ENCODE results near the gene DPYSL4. TPM values are rescaled to one million over a fixed set of nuclear protein-coding genes. Genes with fewer than 3 reads are reported as not detected.

The DPYSL4 gene
- polyA plus RNA-seq (2012; ENCODE audit: low read depth, missing spikeins), result 0.98 TPM

- no peak for FAIRE-seq
- TF ChIP-seq POU2F2 (IDR thresholded peaks at IDR 0.05; ENCODE audit: low read depth, low read length) (no peak), PAX5 (IDR thresholded peaks at IDR 0.05; ENCODE audit: insufficient read depth, low read length, severe bottlenecking) (no peak), SPI1 (IDR thresholded peaks at IDR 0.05; ENCODE audit: low read depth, low read length) (no peak), TAF1 (IDR thresholded peaks at IDR 0.05; ENCODE audit: low read depth, low read length) (no peak), POLR2A (IDR thresholded peaks at IDR 0.05; ENCODE audit: low read depth, low read length) (no peak), POLR2AphosphoS5 (IDR thresholded peaks at IDR 0.05; ENCODE audit: low read depth, low read length) (no peak)
- no peak for DNase-seq (ENCODE audit: insufficient read length, low spot score)
Measured at GRCh38 chr10:132186488-132187429, at the start of gene DPYSL4. Gene DPYSL4 (plus strand): TSS chr10:132186948. CDS start chr10:132187064, 116 bp downstream.

DNA sequence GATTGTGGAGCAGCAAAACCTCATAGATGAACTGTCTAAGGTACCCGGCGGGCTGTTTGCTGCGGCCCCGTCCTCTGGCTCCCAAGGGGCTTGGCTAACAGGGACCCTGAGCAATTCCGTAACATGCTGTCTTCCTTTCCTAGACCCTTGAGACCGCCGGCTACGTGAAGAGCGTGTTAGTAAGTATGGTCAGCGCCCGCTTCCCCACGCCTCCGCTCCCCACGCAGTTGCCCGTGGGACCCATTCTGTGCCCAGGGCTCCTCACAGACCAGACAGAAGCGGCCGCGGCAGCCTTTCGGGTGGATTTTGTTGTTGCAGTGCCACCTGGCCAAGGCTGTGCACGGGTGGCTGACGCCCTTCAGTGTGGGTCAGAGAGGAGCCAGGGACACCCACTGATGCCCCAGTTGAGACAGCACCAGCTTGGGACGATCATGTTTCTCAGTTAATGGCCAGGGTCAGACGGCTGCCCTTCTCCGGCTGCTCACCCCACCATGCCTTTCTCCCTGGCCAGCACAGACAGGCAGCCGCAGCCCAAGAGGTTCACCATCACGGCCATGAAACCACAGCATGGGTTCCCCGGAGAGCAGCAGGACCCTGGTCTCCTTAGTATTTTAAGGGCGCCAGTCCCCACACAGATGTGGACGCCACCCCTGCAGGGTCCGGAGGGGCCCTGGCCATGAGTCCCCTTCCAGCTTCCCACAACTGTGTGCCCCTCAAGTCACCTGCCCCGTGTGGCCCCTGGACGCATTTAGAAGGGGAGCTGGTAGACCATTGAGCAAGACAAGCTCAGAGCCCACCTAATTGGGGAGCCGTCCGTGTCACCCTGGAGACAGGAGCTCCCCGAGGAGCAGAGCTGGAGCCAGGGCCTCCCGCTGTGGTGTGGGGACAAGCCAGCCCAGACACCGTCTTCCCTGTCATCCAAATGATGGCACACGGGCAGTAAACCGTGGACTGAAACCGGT, 49.4 kb upstream of the DPYSL4 start:
- TF ChIP-seq POLR2AphosphoS5 (IDR thresholded peaks at IDR 0.05; ENCODE audit: low read depth, low read length) (no peak), SPI1 (IDR thresholded peaks at IDR 0.05; ENCODE audit: low read depth, low read length) (no peak), PAX5 (IDR thresholded peaks at IDR 0.05; ENCODE audit: insufficient read depth, low read length, severe bottlenecking) (no peak), POLR2A (IDR thresholded peaks at IDR 0.05; ENCODE audit: low read depth, low read length) (no peak), POU2F2 (IDR thresholded peaks at IDR 0.05; ENCODE audit: low read depth, low read length) (no peak), TAF1 (IDR thresholded peaks at IDR 0.05; ENCODE audit: low read depth, low read length) (no peak)
- DNase-seq (ENCODE audit: insufficient read length, low spot score), result no peak
- FAIRE-seq, result no peak

DNA sequence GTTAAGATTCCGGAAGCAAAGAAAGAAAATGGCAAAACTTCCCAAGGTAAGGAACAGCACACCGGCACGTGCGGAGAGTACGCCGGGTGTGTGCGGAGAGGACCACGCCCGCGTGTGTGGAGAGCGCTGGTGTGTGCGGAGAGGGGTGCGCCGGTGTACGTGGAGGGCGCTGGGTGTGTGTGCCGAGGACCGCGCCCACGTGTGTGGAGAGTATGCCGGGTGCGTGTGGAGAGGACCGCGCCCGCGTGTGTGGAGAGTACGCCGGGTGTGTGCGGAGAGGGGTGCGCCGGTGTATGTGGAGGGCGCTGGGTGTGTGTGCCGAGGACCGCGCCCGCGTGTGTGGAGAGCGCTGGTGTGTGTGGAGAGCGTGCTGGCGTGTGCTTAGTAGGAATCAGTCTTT, 48.6 kb upstream of the DPYSL4 start:
- FAIRE-seq (no peak), DNase-seq (ENCODE audit: insufficient read length, low spot score) (no peak)
- TF ChIP-seq POU2F2 (IDR thresholded peaks at IDR 0.05; ENCODE audit: low read depth, low read length) (no peak), PAX5 (IDR thresholded peaks at IDR 0.05; ENCODE audit: insufficient read depth, low read length, severe bottlenecking) (no peak), SPI1 (IDR thresholded peaks at IDR 0.05; ENCODE audit: low read depth, low read length) (no peak), TAF1 (IDR thresholded peaks at IDR 0.05; ENCODE audit: low read depth, low read length) (no peak), POLR2AphosphoS5 (IDR thresholded peaks at IDR 0.05; ENCODE audit: low read depth, low read length) (no peak), POLR2A (IDR thresholded peaks at IDR 0.05; ENCODE audit: low read depth, low read length) (no peak)

- TF ChIP-seq SPI1 (IDR thresholded peaks at IDR 0.05; ENCODE audit: low read depth, low read length), result no peak
- no peak for TF ChIP-seq PAX5 (IDR thresholded peaks at IDR 0.05; ENCODE audit: insufficient read depth, low read length, severe bottlenecking)
- no peak for TF ChIP-seq POLR2A (IDR thresholded peaks at IDR 0.05; ENCODE audit: low read depth, low read length)
- no peak for TF ChIP-seq TAF1 (IDR thresholded peaks at IDR 0.05; ENCODE audit: low read depth, low read length)
- TF ChIP-seq POU2F2 (IDR thresholded peaks at IDR 0.05; ENCODE audit: low read depth, low read length), result no peak
- TF ChIP-seq POLR2AphosphoS5 (IDR thresholded peaks at IDR 0.05; ENCODE audit: low read depth, low read length), result no peak
- DNase-seq (ENCODE audit: insufficient read length, low spot score) (no peak), FAIRE-seq (no peak)
Measured at GRCh38 chr10:132138596-132138995, 48.2 kb upstream of the DPYSL4 start.

DNA sequence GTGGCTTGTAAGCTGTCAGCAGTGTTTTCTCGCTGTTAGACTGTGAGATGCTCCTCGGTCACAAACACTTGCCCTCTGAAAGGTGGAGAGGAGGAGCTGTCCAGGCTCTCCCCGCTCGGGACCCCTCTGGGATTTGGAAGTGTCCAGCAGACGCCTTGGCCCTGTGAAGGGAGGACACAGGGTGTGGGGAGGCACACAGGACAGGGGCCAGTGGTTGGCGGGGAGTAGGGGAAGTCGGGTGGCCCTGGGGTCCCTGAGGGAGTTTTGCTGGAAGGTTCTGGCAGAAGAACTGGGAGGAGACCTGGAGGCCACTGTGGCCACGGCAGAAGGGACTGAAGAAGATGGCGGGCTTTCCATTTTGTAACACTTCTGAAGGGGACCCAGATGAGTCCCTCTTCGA, 47.2 kb upstream of the DPYSL4 start:
- TF ChIP-seq POLR2A (IDR thresholded peaks at IDR 0.05; ENCODE audit: low read depth, low read length) (no peak), POU2F2 (IDR thresholded peaks at IDR 0.05; ENCODE audit: low read depth, low read length) (no peak), PAX5 (IDR thresholded peaks at IDR 0.05; ENCODE audit: insufficient read depth, low read length, severe bottlenecking) (no peak), SPI1 (IDR thresholded peaks at IDR 0.05; ENCODE audit: low read depth, low read length) (no peak), TAF1 (IDR thresholded peaks at IDR 0.05; ENCODE audit: low read depth, low read length) (no peak), POLR2AphosphoS5 (IDR thresholded peaks at IDR 0.05; ENCODE audit: low read depth, low read length) (no peak)
- DNase-seq (ENCODE audit: insufficient read length, low spot score) (no peak), FAIRE-seq (no peak)

DNA sequence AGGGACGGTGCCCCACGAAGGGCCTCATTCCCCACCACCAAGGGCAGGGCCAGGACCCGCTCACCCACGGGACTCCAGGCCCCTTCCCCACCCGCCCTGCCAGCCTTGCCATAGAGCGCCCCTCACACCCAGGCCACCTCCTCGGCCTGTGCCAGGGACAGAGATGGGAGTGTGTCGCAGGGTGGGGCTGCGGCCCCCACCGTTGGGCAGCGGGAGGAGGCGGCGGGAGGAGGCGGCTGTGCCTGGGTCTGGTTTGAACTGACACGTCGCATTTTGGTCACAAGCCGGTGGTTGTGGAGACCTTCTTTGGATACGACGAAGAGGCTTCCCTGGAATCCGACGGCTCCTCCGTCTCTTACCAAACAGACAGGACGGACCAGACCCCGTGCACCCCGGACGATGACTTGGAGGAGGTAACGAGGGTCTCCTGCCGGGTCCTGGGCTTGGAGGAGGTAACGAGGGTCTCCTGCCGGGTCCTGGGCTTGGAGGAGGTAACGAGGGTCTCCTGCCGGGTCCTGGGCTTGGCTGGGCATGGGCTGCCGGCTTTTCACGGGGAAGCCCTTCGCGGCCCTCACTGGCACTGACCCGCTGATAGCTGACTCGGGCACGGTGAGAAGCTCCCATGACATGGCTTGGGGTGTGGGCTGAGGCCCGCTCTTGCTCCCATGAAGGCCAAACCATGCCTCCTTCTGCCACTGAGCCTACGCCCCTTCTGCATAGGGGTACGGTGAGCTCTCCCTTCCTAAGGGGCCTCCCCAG, 46.4 kb upstream of the DPYSL4 start:
- DNase-seq (ENCODE audit: insufficient read length, low spot score) (no peak), FAIRE-seq (no peak)
- no peak for TF ChIP-seq PAX5 (IDR thresholded peaks at IDR 0.05; ENCODE audit: insufficient read depth, low read length, severe bottlenecking)
- no peak for TF ChIP-seq SPI1 (IDR thresholded peaks at IDR 0.05; ENCODE audit: low read depth, low read length)
- no peak for TF ChIP-seq POLR2AphosphoS5 (IDR thresholded peaks at IDR 0.05; ENCODE audit: low read depth, low read length)
- no peak for TF ChIP-seq POU2F2 (IDR thresholded peaks at IDR 0.05; ENCODE audit: low read depth, low read length)
- no peak for TF ChIP-seq TAF1 (IDR thresholded peaks at IDR 0.05; ENCODE audit: low read depth, low read length)
- TF ChIP-seq POLR2A (IDR thresholded peaks at IDR 0.05; ENCODE audit: low read depth, low read length), result no peak

GRCh38 chr10:132141076-132141475, 45.7 kb upstream of the DPYSL4 start:
- DNase-seq (ENCODE audit: insufficient read length, low spot score) (no peak), FAIRE-seq (no peak)
- no peak for TF ChIP-seq PAX5 (IDR thresholded peaks at IDR 0.05; ENCODE audit: insufficient read depth, low read length, severe bottlenecking)
- no peak for TF ChIP-seq TAF1 (IDR thresholded peaks at IDR 0.05; ENCODE audit: low read depth, low read length)
- no peak for TF ChIP-seq POU2F2 (IDR thresholded peaks at IDR 0.05; ENCODE audit: low read depth, low read length)
- TF ChIP-seq POLR2A (IDR thresholded peaks at IDR 0.05; ENCODE audit: low read depth, low read length), result no peak
- TF ChIP-seq POLR2AphosphoS5 (IDR thresholded peaks at IDR 0.05; ENCODE audit: low read depth, low read length), result no peak
- no peak for TF ChIP-seq SPI1 (IDR thresholded peaks at IDR 0.05; ENCODE audit: low read depth, low read length)

Measured in GM12891 (cell line).